8988T (cell line): Measurements from ENCODE around the gene LGALS9B.
"Not testable (repeated sequence)": the region's sequence is repeated elsewhere in the genome, so short reads cannot be mapped to it uniquely, and the experiment has no call there.

Experiments
- DNase-seq: peaks from one replicate; pipeline ENCODE4 v3.0.0; 2011

LGALS9B gene

DNA sequence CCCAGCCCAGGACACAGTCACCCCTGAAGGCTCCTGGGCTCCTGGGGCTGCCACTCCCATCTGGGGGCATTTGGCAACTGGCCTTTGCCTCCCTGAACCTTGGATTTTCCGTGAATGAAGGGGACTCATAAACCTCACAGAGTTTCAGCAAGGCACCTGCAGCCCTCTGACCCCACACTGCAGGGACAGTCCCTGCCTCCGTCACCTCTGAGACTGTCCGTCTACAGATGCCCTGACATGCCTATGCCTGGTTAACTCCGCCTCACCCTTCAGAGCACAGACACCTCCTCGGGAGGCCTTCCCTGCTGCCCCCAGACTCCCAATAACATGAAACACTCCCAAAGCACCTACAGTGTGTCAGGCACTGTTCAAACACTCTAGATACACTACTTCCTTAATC lies 786 bp downstream of the LGALS9B start:
- not testable (repeated sequence) for DNase-seq

DNA sequence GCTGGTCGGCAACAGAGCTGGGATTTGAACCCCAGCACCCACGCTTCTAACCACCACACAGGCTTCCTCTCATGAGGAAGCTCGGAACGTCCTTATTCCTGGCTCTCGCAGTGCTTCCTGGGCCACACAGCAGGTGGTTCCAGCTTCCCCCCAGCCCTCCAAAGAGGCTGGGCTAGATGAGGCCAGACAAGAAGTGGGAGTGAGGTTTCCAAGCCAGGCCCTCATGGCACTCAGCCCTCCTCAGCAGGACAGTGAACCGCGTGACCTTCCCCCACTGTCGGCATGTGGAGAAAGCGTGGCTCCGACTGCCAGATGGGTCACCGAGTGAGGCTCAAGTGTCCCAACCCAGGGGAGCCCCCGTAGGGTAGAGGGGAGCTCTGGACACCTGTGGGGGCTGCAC lies 1.8 kb downstream of the LGALS9B start:
- not testable (repeated sequence) for DNase-seq

DNA sequence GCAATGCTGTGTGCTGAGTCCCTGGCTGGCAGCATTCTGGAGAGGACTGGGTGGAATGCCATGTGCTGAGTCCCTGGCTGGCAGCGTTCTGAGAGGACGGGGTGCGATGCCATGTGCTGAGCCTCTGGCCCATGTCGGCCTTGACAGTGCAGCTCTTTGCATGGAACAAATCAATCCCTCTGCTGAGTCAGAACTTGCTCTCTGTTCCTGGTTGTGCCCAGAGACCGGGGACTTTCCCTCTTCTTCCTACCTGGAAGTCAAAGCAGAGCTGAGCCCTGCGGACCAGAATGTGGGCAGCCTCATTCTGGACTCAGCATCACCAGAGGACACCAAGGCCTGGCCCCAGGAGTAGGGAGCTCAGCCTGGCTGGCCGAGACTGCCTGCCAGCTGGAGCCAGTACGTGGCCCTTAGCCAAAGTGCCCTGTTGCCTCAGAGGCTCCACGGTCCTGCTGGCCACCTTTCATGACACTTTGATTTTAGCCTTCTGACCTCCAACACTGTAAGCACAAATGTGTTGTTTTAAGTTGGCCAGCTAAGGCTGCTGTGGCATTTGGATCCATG lies 2.4 kb downstream of the LGALS9B start:
- not testable (repeated sequence) for DNase-seq

DNA sequence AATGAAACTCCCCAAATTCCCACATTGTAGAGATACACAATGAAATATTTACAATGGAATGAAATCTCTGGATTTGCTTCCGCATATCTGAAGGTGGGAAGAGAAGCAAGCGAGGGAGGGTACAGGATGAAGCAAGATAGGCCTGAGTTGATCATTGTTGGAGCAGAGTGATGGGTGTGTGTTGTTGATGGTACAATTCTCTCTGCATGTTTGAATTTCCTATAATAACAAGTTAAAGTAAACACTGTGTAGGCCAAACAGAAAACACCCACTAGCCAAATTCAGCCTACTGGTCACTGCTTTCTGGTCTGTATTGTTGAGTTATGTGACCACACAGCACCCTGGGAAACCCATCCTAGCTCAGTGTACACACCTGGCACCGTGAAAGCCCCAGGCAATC lies 5.2 kb downstream of the LGALS9B start:
- DNase-seq = not testable (repeated sequence)

DNA sequence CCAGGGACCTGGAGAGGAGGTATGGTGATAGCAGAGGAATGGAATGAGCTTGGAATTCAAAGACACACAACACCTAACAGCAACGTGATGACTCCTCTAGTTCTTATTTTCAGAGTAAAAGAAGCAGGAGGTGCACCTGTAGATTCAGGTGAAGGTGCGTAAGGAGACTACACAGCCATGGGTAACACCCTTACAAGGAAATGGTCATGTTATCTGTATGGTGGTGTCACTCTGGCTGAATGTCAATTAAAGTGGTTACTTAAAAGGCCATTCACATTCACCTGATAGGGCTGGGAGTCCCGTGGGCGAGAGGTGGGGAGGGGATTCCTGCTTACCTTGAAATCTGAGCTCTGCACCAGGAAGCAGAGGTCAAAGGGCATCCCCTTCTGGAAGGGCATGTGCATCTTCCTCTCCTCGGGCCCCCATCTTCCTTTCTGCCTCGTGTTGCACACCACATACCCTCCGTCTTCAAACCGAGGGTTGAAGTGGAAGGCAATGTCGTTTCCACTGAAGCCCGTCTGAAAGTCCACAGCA lies 9.4 kb downstream of the LGALS9B start:
- not testable (repeated sequence) for DNase-seq

DNA sequence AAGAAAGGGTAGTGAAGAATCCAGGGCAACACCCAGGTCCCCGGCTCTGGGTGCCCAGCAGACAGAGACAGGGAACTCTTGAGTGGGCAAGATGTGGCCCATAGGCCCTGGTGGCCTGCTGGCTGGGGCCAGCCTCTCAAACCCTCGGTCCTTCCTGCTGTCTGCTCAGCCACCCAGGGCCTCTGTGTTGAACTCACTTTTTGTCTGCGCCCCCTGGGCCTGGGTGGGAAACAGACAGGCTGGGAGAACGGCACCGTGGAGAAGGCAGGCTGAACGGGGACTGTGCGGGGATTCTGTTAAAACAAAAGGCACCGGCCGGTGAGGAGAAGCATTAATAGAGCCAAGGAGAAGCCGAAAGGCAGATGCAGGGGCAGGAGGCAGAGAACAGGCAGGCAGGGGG lies 12.2 kb downstream of the LGALS9B start:
- not testable (repeated sequence) for DNase-seq

DNA sequence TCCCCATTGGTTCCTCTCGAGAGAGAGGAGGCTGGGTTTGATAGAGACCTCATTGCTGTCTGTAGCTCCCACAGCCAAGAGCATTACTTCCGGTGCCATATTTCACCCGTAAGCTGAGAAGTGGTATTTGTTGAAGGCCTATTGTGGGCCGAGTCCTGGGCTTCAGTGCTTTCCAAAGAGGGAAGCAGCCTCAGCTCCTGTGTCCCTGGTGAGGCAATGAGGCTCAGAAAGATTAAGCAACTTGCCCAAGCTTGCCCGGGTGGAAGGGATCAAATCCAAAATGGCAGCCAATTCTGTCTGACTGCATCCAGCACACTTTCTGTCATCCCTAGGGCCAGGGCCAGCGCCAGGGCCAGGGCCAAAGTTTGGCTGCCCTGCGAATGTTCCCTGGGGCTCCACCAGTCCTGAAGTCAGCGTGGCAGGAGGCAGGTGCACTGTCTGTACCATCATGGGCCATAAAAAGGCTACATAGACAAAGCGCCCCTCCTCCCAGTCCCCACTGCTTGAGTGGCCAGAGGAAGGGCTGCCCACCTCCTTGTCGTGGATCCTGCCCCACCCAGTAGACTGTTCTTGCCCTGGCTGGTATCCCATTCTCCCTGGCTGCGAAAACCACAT lies 13.4 kb downstream of the LGALS9B start:
- DNase-seq = not testable (repeated sequence)

DNA sequence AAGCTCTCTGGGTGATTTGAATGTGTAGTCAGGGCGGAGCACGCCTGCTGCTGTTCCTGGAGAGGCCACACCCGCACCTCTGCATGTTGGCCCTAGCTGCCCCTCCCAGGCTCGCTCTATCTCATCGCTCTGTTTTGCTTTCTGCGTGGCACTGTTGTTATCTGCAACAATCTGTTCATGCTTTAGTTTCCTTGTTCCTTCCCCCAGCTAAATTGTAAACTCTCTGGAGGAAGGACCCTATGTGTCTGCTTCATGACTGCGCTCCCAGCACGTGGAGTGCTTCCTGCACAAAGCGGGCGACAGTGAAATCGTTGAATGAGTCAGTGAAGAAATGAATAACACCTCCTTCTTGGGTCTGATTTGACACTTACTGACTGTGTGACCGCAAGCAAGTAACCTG lies 16.5 kb downstream of the LGALS9B start:
- DNase-seq = not testable (repeated sequence)

DNA sequence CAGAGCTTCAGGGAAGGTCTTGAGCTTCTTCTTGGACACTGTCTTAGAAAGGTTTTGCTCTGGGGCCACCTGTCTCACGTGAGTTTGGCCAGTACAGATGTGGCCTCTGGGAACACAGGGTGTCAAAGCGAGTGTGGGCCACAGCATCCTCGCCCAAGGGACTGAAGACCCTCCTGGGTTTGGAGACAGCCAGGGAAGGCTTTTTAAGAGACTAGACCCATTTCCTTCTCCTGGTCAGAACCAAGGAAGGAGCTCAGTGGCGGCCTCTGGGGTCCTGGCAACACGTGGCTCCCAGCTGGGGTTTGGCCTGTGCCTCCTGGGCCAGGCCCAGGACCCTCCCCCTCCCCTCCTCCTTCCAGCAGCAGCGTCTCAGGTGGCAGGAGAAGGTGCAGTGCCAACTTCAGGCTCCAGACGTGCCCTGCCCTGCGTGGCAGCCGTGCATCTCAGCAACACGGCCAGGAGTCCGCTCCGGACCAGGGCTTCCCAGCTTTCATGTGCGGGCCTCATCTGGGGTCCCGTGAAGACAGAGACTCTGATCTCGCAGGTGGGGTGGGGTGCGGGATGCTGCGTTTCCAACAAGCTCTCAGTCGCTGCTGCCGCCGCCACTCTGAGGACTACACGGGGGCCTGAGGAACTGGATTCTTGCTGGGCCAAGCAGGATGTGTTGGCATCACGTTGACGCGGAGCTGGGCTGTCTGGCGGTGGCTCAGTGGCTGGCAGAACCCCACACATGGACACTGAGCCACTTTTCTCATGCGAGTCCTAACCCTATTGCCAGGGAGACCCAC lies 19.6 kb downstream of the LGALS9B start:
- peak; percentile 1 for DNase-seq

DNA sequence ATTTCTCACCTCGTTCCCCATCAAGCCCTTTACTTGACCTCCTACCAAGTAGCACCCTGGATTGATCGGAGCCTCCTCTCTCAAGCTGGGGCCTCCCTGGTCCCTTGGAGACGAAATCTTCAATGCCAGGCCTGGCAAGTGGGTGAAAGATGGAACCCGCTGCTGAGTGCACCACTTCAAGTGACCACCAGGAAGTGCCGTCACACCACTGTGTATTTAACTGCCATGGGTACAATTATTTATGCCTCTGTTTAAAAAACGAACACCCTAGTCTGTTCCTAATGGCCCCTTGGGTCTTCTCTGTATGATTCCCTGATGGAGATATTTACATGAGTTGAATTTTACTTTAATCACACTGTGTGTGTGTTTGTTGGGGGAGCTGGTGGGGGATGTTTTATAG lies 20.4 kb downstream of the LGALS9B start:
- not testable (repeated sequence) for DNase-seq

DNA sequence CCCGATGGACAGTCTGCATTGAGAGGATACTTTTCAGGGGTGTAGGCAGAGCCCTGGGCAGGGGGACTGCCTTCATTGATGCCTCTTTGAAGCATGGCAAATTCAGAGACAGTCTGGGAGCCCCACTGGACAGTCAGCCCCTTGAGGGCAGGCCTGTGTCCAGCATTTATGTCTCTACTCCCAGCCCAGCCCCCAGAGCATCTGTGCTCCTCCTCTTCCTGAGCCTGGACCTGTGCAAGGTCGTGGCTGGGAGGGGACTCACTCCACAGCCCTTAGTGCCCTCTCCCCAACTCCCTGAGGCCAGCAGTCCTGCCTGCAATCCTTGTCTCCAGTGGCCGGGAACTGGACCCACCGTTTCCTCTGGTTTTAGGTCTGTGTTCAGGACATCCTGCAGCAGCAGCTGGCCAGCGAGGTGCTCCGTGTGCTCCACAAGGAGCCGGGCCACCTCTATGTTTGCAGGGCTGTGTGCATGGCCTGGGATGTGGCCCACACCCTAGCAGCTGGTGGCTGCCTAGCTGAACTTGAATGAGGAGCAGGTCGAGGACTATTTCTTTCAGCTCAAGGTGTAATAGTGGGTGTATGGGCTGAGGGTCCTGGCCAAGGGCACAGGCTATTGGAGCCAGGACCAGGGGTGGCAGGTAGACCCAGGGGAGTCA lies 22.6 kb downstream of the LGALS9B start:
- DNase-seq = not testable (repeated sequence)

DNA sequence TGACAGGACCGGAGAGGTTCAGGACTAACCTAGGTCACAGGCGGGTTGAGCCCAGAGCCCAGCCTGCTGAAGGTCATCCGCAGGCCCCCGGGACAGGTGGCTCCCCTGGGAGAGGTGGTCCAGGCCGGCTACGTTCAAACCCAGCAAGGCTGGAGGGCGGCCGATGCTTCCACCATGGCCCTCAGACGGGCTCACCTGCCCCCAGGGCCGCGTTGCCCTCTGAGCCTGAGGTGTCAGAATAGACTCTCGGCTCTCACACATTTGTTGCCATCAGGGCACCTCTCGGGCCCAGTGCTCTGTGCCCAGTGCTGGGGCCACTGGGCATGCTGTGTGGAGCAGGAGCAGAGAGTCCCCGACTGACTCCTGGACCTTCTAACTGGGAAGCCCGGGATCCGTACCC lies 23.2 kb downstream of the LGALS9B start:
- peak; percentile 0 for DNase-seq

DNA sequence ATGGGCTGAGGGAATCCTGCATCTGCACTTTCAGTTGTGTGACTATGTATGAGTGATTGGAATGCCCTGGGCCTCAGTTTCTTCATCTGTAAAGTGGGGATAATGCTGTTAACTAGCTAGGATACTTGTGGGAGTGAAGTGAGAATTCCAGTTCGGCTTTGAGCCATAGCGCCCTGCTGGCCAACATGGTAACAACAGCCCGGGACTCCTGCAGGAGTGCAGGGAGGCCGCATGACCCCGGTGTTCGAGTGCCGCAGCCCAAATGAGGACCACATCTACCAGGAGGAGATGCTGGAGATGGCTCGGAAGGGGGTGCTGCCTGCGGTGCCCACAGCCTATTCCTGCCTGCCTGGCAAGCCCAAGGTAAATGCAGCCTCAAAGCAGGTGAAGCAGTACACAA lies 23.7 kb downstream of the LGALS9B start:
- not testable (repeated sequence) for DNase-seq

DNA sequence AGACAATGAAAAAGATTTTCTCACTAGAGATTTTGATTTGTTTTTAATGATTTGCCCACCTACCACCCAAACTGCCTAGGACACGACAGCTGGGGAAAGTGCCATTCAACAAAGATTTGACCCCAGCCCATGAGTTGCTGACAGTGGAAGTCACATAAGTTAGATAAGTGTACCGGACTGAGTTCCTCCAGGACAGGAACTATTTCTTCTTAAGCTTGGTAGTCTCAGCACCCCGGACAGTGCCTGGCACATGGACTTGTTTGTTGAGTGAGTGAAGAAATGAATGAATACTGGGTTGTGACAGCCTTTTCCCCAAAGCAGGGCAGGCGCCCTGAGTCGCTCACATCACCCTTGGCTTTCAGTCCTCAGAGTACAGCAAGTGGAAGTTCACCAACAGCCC lies 26.7 kb downstream of the LGALS9B start:
- DNase-seq = not testable (repeated sequence)

DNA sequence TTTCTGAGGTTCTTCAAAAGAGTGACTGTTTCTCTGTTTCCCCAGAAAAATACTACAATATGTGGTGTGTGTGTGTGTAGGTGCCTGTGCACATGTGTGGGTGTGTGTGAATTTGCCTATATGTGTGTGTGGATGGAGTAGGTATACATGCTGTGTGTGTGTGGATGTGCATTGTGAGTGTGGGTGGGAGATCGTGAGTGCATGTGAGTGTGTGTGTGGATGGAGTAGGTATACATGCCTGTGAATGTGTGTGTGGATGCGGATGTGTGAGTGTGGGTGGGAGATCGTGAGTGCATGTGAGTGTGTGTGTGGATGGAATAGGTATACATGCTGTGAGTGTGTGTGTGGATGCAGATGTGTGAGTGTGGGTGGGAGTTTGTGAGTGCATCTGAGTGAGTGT lies 32.2 kb downstream of the LGALS9B start:
- not testable (repeated sequence) for DNase-seq

DNA sequence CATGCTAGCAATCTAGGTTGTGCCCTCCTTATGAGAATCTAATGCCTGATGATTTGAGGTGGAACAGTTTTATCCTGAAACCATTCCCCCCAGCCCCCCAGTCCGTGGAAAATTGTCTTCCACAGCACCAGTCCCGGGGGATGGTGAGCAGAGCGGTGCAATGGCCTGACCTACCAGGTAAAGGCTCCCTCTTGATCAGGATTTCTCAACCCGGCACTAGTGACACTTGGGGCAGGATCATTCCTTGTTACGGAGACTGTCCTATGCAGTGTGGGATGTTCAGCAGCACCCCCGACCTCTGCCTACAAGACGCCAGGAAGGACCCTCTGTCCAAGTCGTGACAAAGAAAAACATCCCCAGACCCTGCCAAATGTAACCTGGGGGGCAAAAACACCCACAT lies 34.0 kb downstream of the LGALS9B start:
- DNase-seq = not testable (repeated sequence)

DNA sequence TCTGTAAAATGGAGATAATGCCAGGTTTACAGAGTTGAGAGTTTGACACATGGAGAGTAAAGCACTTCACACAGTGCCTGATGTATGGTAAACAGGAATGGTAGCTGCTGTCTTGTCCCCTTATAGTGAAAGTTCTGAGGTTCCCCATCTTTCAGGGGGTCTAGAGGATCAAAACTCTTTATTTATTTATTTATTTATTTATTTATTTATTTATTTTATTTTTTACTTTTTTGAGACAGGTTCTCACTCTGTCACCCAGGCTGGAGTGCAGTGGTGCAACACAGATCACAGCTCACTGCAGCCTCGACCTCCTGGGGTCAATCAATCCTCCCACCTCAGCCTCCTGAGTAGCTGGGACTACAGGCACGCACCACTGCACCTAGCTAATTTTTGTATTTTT lies 40.1 kb downstream of the LGALS9B start:
- not testable (repeated sequence) for DNase-seq

DNA sequence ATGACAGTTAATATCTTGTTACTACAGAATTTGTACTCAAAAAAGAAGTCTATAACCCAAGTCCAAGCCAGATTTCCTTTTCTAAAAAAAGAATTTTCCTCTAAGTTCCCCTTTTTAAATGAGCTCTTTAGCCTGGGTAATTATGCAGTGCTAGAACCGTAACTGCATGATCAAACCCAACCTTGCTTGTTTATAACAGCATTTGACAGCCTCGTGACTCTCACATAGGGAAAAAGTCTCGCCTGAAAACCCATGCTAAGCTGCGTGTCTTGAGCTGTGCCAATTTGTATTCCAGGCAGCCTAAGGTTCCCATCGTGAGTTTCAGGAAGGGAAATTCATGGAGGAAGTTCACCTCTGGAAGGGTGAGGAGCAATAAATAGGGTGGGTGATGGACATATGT lies 44.5 kb downstream of the LGALS9B start:
- not testable (repeated sequence) for DNase-seq

DNA sequence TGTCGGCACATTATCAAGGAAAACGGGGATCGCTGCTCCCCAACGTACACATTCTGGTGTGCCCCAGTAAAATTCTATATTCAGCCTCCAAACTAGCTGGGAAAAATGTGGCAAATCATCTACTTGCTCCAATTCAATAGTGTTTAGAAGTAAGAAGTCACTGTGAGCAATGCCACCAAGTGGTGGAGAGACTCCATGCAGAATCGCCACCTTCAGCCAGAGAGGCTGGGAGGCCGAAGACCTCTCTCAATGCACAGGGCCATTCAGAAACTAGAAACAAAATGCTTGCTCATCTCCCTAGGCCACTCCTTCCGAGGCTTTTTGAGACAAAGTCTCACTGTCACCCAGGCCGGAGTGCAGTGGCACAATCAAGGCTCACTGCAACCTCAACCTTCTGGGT lies 48.5 kb downstream of the LGALS9B start:
- not testable (repeated sequence) for DNase-seq

DNA sequence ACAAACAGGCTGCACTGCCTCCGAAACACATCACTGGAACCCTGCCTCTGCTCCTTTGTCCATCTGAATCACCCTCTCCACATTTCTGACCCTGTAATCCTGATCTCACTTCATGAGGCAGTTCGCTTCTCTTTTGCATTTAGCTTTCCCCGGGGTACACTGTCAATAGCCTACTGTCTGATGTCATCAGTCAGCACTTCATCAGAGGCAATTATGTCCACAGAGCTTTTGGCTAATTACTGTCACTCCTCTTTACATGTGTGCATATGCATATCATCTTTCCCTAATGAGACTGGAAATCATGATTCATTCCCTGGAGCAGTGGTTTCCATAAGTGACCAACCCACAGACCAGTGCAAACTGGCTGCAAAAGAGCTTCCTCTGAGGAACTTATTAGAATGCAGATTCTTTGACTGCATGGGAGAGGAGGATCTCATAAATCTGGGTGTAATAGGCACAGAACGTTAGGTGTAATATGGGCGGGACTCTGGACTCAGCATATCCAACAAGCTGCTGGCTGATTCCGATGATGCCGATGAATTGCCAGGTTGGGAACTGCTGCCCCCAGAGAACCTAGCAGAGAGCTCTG lies 49.8 kb downstream of the LGALS9B start:
- not testable (repeated sequence) for DNase-seq

DNA sequence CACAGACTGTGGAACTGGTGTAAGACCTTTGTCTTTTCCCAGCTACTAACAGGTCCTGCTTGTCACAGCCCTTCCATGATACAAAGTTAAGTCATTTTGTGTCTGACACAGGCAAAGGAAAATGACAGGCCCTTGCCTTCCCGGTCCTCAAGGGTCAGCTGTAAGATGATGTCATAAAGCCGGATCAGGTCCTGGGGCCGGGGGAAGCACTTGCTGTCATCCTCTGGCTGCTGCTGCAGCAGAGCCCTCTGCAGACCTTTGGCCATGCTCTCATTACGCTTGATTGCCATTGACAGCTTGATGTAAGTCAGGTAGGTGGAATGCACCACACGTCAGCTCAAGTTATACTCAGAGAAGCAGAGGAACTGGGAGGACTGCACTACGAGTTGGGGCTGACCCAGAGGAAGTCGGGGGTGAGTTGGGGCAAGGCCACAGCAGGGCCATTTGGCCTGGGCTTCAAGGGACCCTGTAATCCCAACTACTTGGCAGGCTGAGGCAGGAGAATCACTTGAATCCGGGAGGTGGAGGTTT lies 50.9 kb downstream of the LGALS9B start:
- not testable (repeated sequence) for DNase-seq

DNA sequence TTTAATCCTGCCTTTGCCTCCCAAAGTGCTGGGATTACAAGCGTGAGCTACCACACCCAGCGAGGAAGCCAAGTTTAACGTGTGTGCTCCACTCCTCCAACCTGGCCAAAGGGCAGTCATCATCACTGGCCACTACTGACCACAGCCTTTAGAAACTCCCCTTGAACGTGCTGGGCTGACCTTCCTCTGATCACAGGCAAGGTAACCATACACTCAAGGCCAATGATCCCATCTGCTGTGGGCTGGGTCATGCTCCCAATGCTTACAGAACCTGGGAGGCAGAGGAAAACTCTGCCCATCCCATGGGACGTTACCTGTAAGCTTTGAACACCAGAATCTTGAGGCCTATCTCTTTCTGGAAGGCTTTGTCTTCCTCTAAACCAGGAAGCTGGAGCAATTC lies 51.9 kb downstream of the LGALS9B start:
- DNase-seq = not testable (repeated sequence)
